Measurements from ENCODE around the gene LGALS8.

The LGALS8 gene

GRCh38 chr1:236491469-236492136 is 32.2 kb upstream of the LGALS8 start:
- DNase-seq (ENCODE audit: low read depth in 2 of 2), result no peak
- TF ChIP-seq CTCF (IDR thresholded peaks at IDR 0.05; ENCODE audit: low read depth, low read length), result no peak
- no peak overlapping the region for H3K4me3 ChIP-seq (replicated peaks in 1 of 2; ENCODE audit: low read depth in 2 of 2, low read length in 2 of 2)

GRCh38 chr1:236492378-236492777 is 31.4 kb upstream of the LGALS8 start:
- TF ChIP-seq CTCF (IDR thresholded peaks at IDR 0.05; ENCODE audit: low read depth, low read length), result no peak
- no peak for DNase-seq (ENCODE audit: low read depth in 2 of 2)
- H3K4me3 ChIP-seq (replicated peaks in 1 of 2; ENCODE audit: low read depth in 2 of 2, low read length in 2 of 2), result no peak overlapping the region

GRCh38 chr1:236494082-236494481 is 29.7 kb upstream of the LGALS8 start:
- DNase-seq (ENCODE audit: low read depth in 2 of 2), result no peak
- H3K4me3 ChIP-seq (replicated peaks in 1 of 2; ENCODE audit: low read depth in 2 of 2, low read length in 2 of 2), result no peak overlapping the region
- no peak for TF ChIP-seq CTCF (IDR thresholded peaks at IDR 0.05; ENCODE audit: low read depth, low read length)

- H3K4me3 ChIP-seq (replicated peaks in 1 of 2; ENCODE audit: low read depth in 2 of 2, low read length in 2 of 2), result no peak overlapping the region
- peak in 1 of 2 donors; percentile 16 for DNase-seq (ENCODE audit: low read depth in 2 of 2)
- no peak for TF ChIP-seq CTCF (IDR thresholded peaks at IDR 0.05; ENCODE audit: low read depth, low read length)
These were observed 29.0 kb upstream of the LGALS8 start for GRCh38 chr1:236494586-236495466.

- TF ChIP-seq CTCF (IDR thresholded peaks at IDR 0.05; ENCODE audit: low read depth, low read length), result no peak
- H3K4me3 ChIP-seq (replicated peaks in 1 of 2; ENCODE audit: low read depth in 2 of 2, low read length in 2 of 2), result no peak overlapping the region
- DNase-seq (ENCODE audit: low read depth in 2 of 2), result no peak
These were observed 28.2 kb upstream of the LGALS8 start for GRCh38 chr1:236495467-236496112.

GRCh38 chr1:236497908-236498307 is 25.9 kb upstream of the LGALS8 start:
- DNase-seq (ENCODE audit: low read depth in 2 of 2), result no peak
- H3K4me3 ChIP-seq (replicated peaks in 1 of 2; ENCODE audit: low read depth in 2 of 2, low read length in 2 of 2), result no peak overlapping the region
- no peak for TF ChIP-seq CTCF (IDR thresholded peaks at IDR 0.05; ENCODE audit: low read depth, low read length)
